HG03095 (cell line): ENCODE data around the gene PLEKHB1.

Source experiments
- ATAC-seq: cut with Tn5 transposase; IDR thresholded peaks from one replicate; pipeline ENCODE4 v1.9.1; 2021; ENCODE audit warnings: moderate library complexity; ENCODE audit not compliant: unreplicated experiment

Gene PLEKHB1

GRCh38 chr11:73645972-73646631 lies at the start of gene PLEKHB1:
PLEKHB1 (plus strand) TSS chr11:73646581; CDS start chr11:73646609, 28 bp downstream.
- ATAC-seq, result no peak

- ATAC-seq, result no peak
Observed at GRCh38 chr11:73597336-73597955, 48.9 kb upstream of the PLEKHB1 start.

- ATAC-seq, result peak; percentile 92
Observed at GRCh38 chr11:73597956-73598718, 48.2 kb upstream of the PLEKHB1 start, which contains the start of gene FAM168A. FAM168A (minus strand) TSS chr11:73598112; CDS start chr11:73468474, 129,638 bp downstream.

GRCh38 chr11:73598719-73599379 lies 47.5 kb upstream of the PLEKHB1 start:
- ATAC-seq, result no peak

GRCh38 chr11:73612601-73613140 lies 33.7 kb upstream of the PLEKHB1 start:
- no peak for ATAC-seq

- ATAC-seq, result no peak
Observed at GRCh38 chr11:73614591-73614990, 31.8 kb upstream of the PLEKHB1 start.

- no peak for ATAC-seq
Observed at GRCh38 chr11:73622926-73623593, 23.3 kb upstream of the PLEKHB1 start.

- ATAC-seq, result no peak
Observed at GRCh38 chr11:73623686-73624085, 22.7 kb upstream of the PLEKHB1 start.

- ATAC-seq, result no peak
Observed at GRCh38 chr11:73625696-73626318, 20.6 kb upstream of the PLEKHB1 start.

GRCh38 chr11:73629907-73630306 lies 16.5 kb upstream of the PLEKHB1 start:
- no peak for ATAC-seq

GRCh38 chr11:73632996-73633395 lies 13.4 kb upstream of the PLEKHB1 start:
- no peak for ATAC-seq

- no peak for ATAC-seq
Observed at GRCh38 chr11:73633999-73634398, 12.4 kb upstream of the PLEKHB1 start.

- no peak for ATAC-seq
Observed at GRCh38 chr11:73635721-73636120, 10.7 kb upstream of the PLEKHB1 start.

GRCh38 chr11:73636249-73636648 lies 10.1 kb upstream of the PLEKHB1 start:
- ATAC-seq, result no peak

GRCh38 chr11:73637012-73637411 lies 9.4 kb upstream of the PLEKHB1 start:
- ATAC-seq, result no peak

- no peak for ATAC-seq
Observed at GRCh38 chr11:73640592-73640991, 5.8 kb upstream of the PLEKHB1 start.

- ATAC-seq, result no peak
Observed at GRCh38 chr11:73641668-73642067, 4.7 kb upstream of the PLEKHB1 start.

- ATAC-seq, result no peak
Observed at GRCh38 chr11:73645121-73645969, 1.0 kb upstream of the PLEKHB1 start.

- peak; percentile 90 for ATAC-seq
Observed at GRCh38 chr11:73647459-73648100, 1.2 kb downstream of the PLEKHB1 start.
